Esophagus squamous epithelium (tissue), 5 donors: ENCODE results near the gene RGS3. TPM values are rescaled to one million over a fixed set of nuclear protein-coding genes. Genes with fewer than 3 reads are reported as not detected.

Experiments
- DNase-seq: peaks from one replicate; lab custom pipeline; 2025; lab: John Stamatoyannopoulos, UW
- H3K27ac ChIP-seq, 4 donors: fragments of 200-600 bp; sonication (generic); one replicate each; pipeline ENCODE4 v1.5.1; 2016 to 2019; ENCODE audit warnings: mild to moderate bottlenecking in 1 of 4
- H3K27me3 ChIP-seq, 4 donors: fragments of 200-600 bp; sonication (generic); 1 replicate in 3 of 4; 2 replicates in 1 of 4; pipeline versions ENCODE4 v1.5.1 to v1.6.0; 2017 to 2021; ENCODE audit warnings: antibody characterized with exemption in 1 of 4
- H3K36me3 ChIP-seq, 3 donors: fragments of 200-600 bp; sonication (generic); one replicate each; pipeline ENCODE4 v1.5.1; 2016 to 2019
- H3K4me1 ChIP-seq, 3 donors: fragments of 200-600 bp; sonication (generic); one replicate each; pipeline ENCODE4 v1.5.1; 2017 to 2019
- H3K4me3 ChIP-seq, 4 donors: fragments of 200-600 bp; sonication (generic); 1 replicate in 3 of 4; 2 replicates in 1 of 4; pipeline ENCODE4 v1.5.1; 2016 to 2019; ENCODE audit warnings: mild to moderate bottlenecking in 2 of 4, moderate library complexity in 1 of 4
- H3K9me3 ChIP-seq, 3 donors: fragments of 200-600 bp; sonication (generic); one replicate each; pipeline ENCODE4 v1.5.1; 2016 to 2019
- CTCF ChIP-seq, 6 experiments: fragments of 450-650 bp in 4 of 6; fragments of 200-600 bp in 2 of 6; sonication (generic) in 2 of 6; IDR thresholded peaks; one replicate each; pipeline ENCODE4 v1.5.1; 2016 to 2019; ENCODE audit warnings: antibody characterized with exemption in 6 of 6, mild to moderate bottlenecking in 4 of 6, moderate library complexity in 4 of 6
- POLR2A ChIP-seq, 4 donors: fragments of 450-650 bp; IDR thresholded peaks; one replicate each; pipeline ENCODE4 v1.6.1; 2017; ENCODE audit warnings: antibody characterized with exemption in 4 of 4, mild to moderate bottlenecking in 4 of 4, moderate library complexity in 3 of 4
- WGBS, 2 donors: methylation state at CpG; one replicate each; pipeline ENCODE4 v1.1.5; 2018; 5-methylcytosine and 5-hydroxymethylcytosine counted together
- intact Hi-C: fragments of 100-400 bp; cut with DNase I; formaldehyde crosslinking; loops from one replicate; pipeline ENCODE4 v1.15.0; 2022
- total RNA-seq, 4 donors: library from RNA; depleted of rRNA; stranded (reverse); fragments of >200 nt; gene quantifications; one replicate each; pipeline ENCODE4 v1.1.0, GENCODE V29; 2016
- donor health status: DM: yes; HTN: yes; CAD: no.

Gene RGS3
- total RNA-seq, 4 donors from 2014 or later: 9.7 to 16.3 (median 12.7) TPM

GRCh38 chr9:113630386-113631136 lies 167.0 kb downstream of the RGS3 start:
- Histone ChIP-seq H3K9me3 (no peaks in the 10 kb centered on the region), H3K27me3 (peaks cover 0 to 12% (median 0%) of the 10 kb centered on the region in 4 donors), H3K4me3 (no peak overlapping the region), H3K36me3 (no peaks in the 10 kb centered on the region), H3K27ac (no peak overlapping the region), H3K4me1 (peaks cover 0 to 61% (median 0%) of the 10 kb centered on the region in 3 donors)
- TF ChIP-seq CTCF (IDR thresholded peaks at IDR 0.05) (no peak), POLR2A (IDR thresholded peaks at IDR 0.05) (no peak)
- WGBS, 2 donors: 80 to 85% methylated on average over 11 of the region's 11 CpGs
- intact Hi-C loops: no loop called here
- DNase-seq: no peak

- Histone ChIP-seq H3K27ac (no peak overlapping the region), H3K36me3 (no peaks in the 10 kb centered on the region), H3K27me3 (peaks cover 0 to 12% (median 0%) of the 10 kb centered on the region in 4 donors), H3K4me1 (peaks cover 0 to 61% (median 0%) of the 10 kb centered on the region in 3 donors), H3K9me3 (no peaks in the 10 kb centered on the region), H3K4me3 (no peak overlapping the region)
- intact Hi-C loops: no loop called here
- TF ChIP-seq CTCF (IDR thresholded peaks at IDR 0.05) (no peak), POLR2A (IDR thresholded peaks at IDR 0.05) (no peak)
- DNase-seq: no peak
- 49 to 73% methylated on average over 8 of the region's 10 CpGs for WGBS, 2 donors
Measured at GRCh38 chr9:113631137-113631765, 167.7 kb downstream of the RGS3 start.

GRCh38 chr9:113631871-113632665 lies 168.5 kb downstream of the RGS3 start:
- H3K27me3 ChIP-seq: peaks cover 0 to 12% (median 0%) of the 10 kb centered on the region in 4 donors
- TF ChIP-seq CTCF (IDR thresholded peaks at IDR 0.05) (no peak), POLR2A (IDR thresholded peaks at IDR 0.05) (no peak)
- no peaks in the 10 kb centered on the region for H3K9me3 ChIP-seq
- DNase-seq: no peak
- WGBS, 2 donors: 72 to 75% methylated on average over 7 to 8 of the region's 8 CpGs
- peaks cover 0 to 52% (median 0%) of the 10 kb centered on the region in 3 donors for H3K4me1 ChIP-seq
- no peak overlapping the region for H3K27ac ChIP-seq
- no peaks in the 10 kb centered on the region for H3K36me3 ChIP-seq
- intact Hi-C loops: no loop called here
- H3K4me3 ChIP-seq: no peak overlapping the region

- intact Hi-C loops: no loop called here
- no peaks in the 10 kb centered on the region for H3K36me3 ChIP-seq
- peaks cover 0 to 43% (median 0%) of the 10 kb centered on the region in 3 donors for H3K4me1 ChIP-seq
- H3K4me3 ChIP-seq: no peak overlapping the region
- DNase-seq: no peak
- no peak for TF ChIP-seq POLR2A (IDR thresholded peaks at IDR 0.05)
- no peak for TF ChIP-seq CTCF (IDR thresholded peaks at IDR 0.05)
- H3K27ac ChIP-seq: no peak overlapping the region
- H3K27me3 ChIP-seq: peaks cover 0 to 12% (median 0%) of the 10 kb centered on the region in 4 donors
- no peaks in the 10 kb centered on the region for H3K9me3 ChIP-seq
- 73 to 75% methylated on average over 12 to 14 of the region's 15 CpGs for WGBS, 2 donors
Measured at GRCh38 chr9:113632776-113633590, 169.5 kb downstream of the RGS3 start.
